IMR-90 (cell line): ENCODE data around the gene TAF10. TPM values are rescaled to one million over a fixed set of nuclear protein-coding genes. Genes with fewer than 3 reads are reported as not detected.

Experiments
- ATAC-seq: fragments of 200-7000 bp; cut with Tn5 transposase; 2 replicates; pipeline ENCODE4 v1.9.1; 2020; ENCODE audit warnings: low read depth, mild to moderate bottlenecking, moderate library complexity
- BruUV-seq: library from RNA; stranded (reverse); fragments of 400-500 nt; replicated peaks from 2 replicates; lab custom pipeline; 2021; lab: Mats Ljungman, UMichigan
- CTCF ChIA-PET: fragments of 300-600 bp; formaldehyde crosslinking; extraction: SDS; loops from one replicate; lab custom pipeline; 2021; ENCODE audit warnings: antibody characterized with exemption; lab: Yijun Ruan, JAX
- POLR2A ChIA-PET: fragments of 300-600 bp; sonication (Branson Sonifier 250); formaldehyde crosslinking; loops from one replicate; lab custom pipeline; 2022; ENCODE audit warnings: antibody characterized with exemption; ENCODE audit not compliant: unreplicated experiment; lab: Charles Lee
- DNase-seq: peaks from one replicate; pipeline ENCODE4 v3.0.0; 2013
- H2AFZ ChIP-seq: replicated peaks from 2 replicates; pipeline ENCODE3; 2013; ENCODE audit warnings: low read length, mild to moderate bottlenecking; ENCODE audit not compliant: poor library complexity
- H2AK5ac ChIP-seq: 2 replicates; pipeline ENCODE4 v1.6.1; 2013; ENCODE audit warnings: low read depth, low read length, inconsistent platforms
- H2AK9ac ChIP-seq: replicated peaks from 2 replicates; pipeline ENCODE3; 2013; ENCODE audit warnings: mild to moderate bottlenecking, low read depth, low read length, moderate library complexity; ENCODE audit not compliant: poor library complexity
- H2BK120ac ChIP-seq: 2 replicates; pipeline ENCODE4 v1.6.1; 2013; ENCODE audit warnings: low read depth, low read length, inconsistent platforms
- H2BK15ac ChIP-seq: 3 replicates; pipeline ENCODE4 v1.6.1; 2013; ENCODE audit warnings: low read depth, low read length, inconsistent platforms
- H2BK20ac ChIP-seq: 2 replicates; pipeline ENCODE4 v1.6.1; 2013; ENCODE audit warnings: low read depth, mild to moderate bottlenecking, inconsistent platforms, low read length, moderate library complexity
- H2BK5ac ChIP-seq: 2 replicates; pipeline ENCODE4 v1.6.1; 2013; ENCODE audit warnings: mild to moderate bottlenecking, low read depth, low read length, inconsistent platforms; ENCODE audit not compliant: poor library complexity, severe bottlenecking
- H3K14ac ChIP-seq: replicated peaks from 2 replicates; pipeline ENCODE4 v1.6.1; 2013; ENCODE audit warnings: low read depth, low read length, inconsistent platforms
- H3K18ac ChIP-seq: 2 replicates; pipeline ENCODE4 v1.6.1; 2013; ENCODE audit warnings: low read depth, low read length, control low read depth
- H3K23ac ChIP-seq: 2 replicates; pipeline ENCODE4 v1.6.1; 2013; ENCODE audit warnings: low read depth, low read length, inconsistent platforms
- H3K27ac ChIP-seq: 2 replicates; pipeline ENCODE4 v1.5.1; 2013; ENCODE audit warnings: mild to moderate bottlenecking, control low read depth, low read length; ENCODE audit not compliant: insufficient read depth
- H3K27me3 ChIP-seq: 2 replicates; pipeline ENCODE4 v1.6.1; 2013; ENCODE audit warnings: low read length; ENCODE audit not compliant: control insufficient read depth, insufficient read depth
- H3K36me3 ChIP-seq: 2 replicates; pipeline ENCODE4 v1.6.1; 2013; ENCODE audit warnings: low read length, mixed read lengths; ENCODE audit not compliant: control insufficient read depth, insufficient read depth
- H3K4ac ChIP-seq: 2 replicates; pipeline ENCODE4 v1.6.1; 2013; ENCODE audit warnings: low read depth, low read length, inconsistent platforms
- H3K4me1 ChIP-seq: 2 replicates; pipeline ENCODE4 v1.6.1; 2013; ENCODE audit warnings: low read length, mixed read lengths; ENCODE audit not compliant: control insufficient read depth, insufficient read depth
- H3K4me2 ChIP-seq: 2 replicates; pipeline ENCODE4 v1.6.1; 2013; ENCODE audit warnings: low read depth, mild to moderate bottlenecking, control low read depth, low read length, moderate library complexity
- H3K4me3 ChIP-seq: 2 replicates; pipeline ENCODE4 v1.5.1; 2013; ENCODE audit warnings: low read depth, mild to moderate bottlenecking, control low read depth, low read length, moderate library complexity; ENCODE audit not compliant: insufficient read depth
- H3K56ac ChIP-seq: 2 replicates; pipeline ENCODE4 v1.6.1; 2013; ENCODE audit warnings: low read length, inconsistent platforms; ENCODE audit not compliant: insufficient read depth; ENCODE audit errors: extremely low read depth
- H3K79me1 ChIP-seq, 2 experiments: 2 replicates each; pipeline ENCODE4 v1.6.1; 2013; ENCODE audit warnings: low read length in 2 of 2, inconsistent platforms in 1 of 2, low read depth in 1 of 2
- H3K9ac ChIP-seq: 2 replicates; pipeline ENCODE4 v1.6.1; 2013; ENCODE audit warnings: low read depth, low read length, control low read depth
- H3K9me1 ChIP-seq: 2 replicates; pipeline ENCODE4 v1.6.1; 2013; ENCODE audit warnings: low read length, inconsistent platforms; ENCODE audit not compliant: insufficient read depth
- H3K9me3 ChIP-seq: 2 replicates; pipeline ENCODE4 v1.6.1; 2013; ENCODE audit warnings: low read length; ENCODE audit not compliant: control insufficient read depth, insufficient read depth
- H4K20me1 ChIP-seq: 2 replicates; pipeline ENCODE4 v1.6.1; 2013; ENCODE audit warnings: low read length, inconsistent platforms; ENCODE audit not compliant: insufficient read depth
- H4K5ac ChIP-seq: 2 replicates; pipeline ENCODE4 v1.6.1; 2013; ENCODE audit warnings: mild to moderate bottlenecking, low read depth, low read length, control low read depth
- H4K8ac ChIP-seq, 2 experiments: 2 replicates each; pipeline ENCODE4 v1.6.1; 2013; ENCODE audit warnings: low read depth in 2 of 2, low read length in 2 of 2, control low read depth in 1 of 2, inconsistent platforms in 1 of 2
- H4K91ac ChIP-seq: 2 replicates; pipeline ENCODE4 v1.6.1; 2013; ENCODE audit warnings: low read depth, low read length, inconsistent platforms; ENCODE audit not compliant: insufficient read depth
- CEBPB ChIP-seq: IDR thresholded peaks from 2 replicates; pipeline ENCODE4 v1.6.1; 2012; ENCODE audit warnings: low read depth, low read length, improper control_type of control experiment
- FOS ChIP-seq: fragments of 150-350 bp; IDR thresholded peaks from 2 replicates; pipeline ENCODE4 v1.6.1; 2016; ENCODE audit warnings: low read depth, low read length
- MAZ ChIP-seq: IDR thresholded peaks from 2 replicates; pipeline ENCODE4 v1.6.1; 2012; ENCODE audit warnings: low read depth, mild to moderate bottlenecking, low read length, improper control_type of control experiment, moderate library complexity, borderline replicate concordance
- NFE2L2 ChIP-seq: fragments of 150-350 bp; IDR thresholded peaks from 2 replicates; pipeline ENCODE4 v1.6.1; 2016; ENCODE audit warnings: low read depth, mild to moderate bottlenecking, low read length
- POLR2A ChIP-seq: IDR thresholded peaks from 2 replicates; pipeline ENCODE4 v1.6.1; 2012; ENCODE audit warnings: mild to moderate bottlenecking, low read depth, low read length
- RAD21 ChIP-seq: IDR thresholded peaks from 2 replicates; pipeline ENCODE4 v1.6.1; 2012; ENCODE audit warnings: low read length, improper control_type of control experiment
- RFX5 ChIP-seq: IDR thresholded peaks from 2 replicates; pipeline ENCODE4 v1.8.0; 2012; ENCODE audit warnings: low read depth, mild to moderate bottlenecking, low read length, moderate library complexity
- SMC3 ChIP-seq: fragments of 150-350 bp; IDR thresholded peaks from 2 replicates; pipeline ENCODE4 v1.6.1; 2016; ENCODE audit warnings: low read depth, mild to moderate bottlenecking, antibody characterized with exemption, low read length, moderate library complexity
- WGBS, 2 experiments: methylation state at CpG; one replicate each; pipeline versions ENCODE4 v1.1.5 to v1.1.7; 2013; ENCODE audit warnings: missing lambda C conversion rate in 2 of 2; ENCODE audit not compliant: insufficient read length in 1 of 2; ENCODE audit errors: extremely low coverage in 2 of 2; 5-methylcytosine and 5-hydroxymethylcytosine counted together
- dilution Hi-C: fragments of 300-500 bp; cut with HindIII; formaldehyde crosslinking; loops from one replicate; pipeline ENCODE4 v1.14.3; 2018; ENCODE audit warnings: low sequenced_read_pairs; ENCODE audit not compliant: unreplicated experiment
- in situ Hi-C: fragments of 300-500 bp; cut with MboI; formaldehyde crosslinking; loops from 3 replicates; pipeline ENCODE4 v1.14.3; 2019; ENCODE audit warnings: low sequenced_read_pairs, inconsistent platforms, mixed read lengths
- intact Hi-C: fragments of 100-400 bp; cut with micrococcal nuclease; formaldehyde crosslinking; loops from 2 replicates; pipeline ENCODE4 v1.10.0; 2022
- polyA plus RNA-seq, 3 experiments: library from polyadenylated mRNA; depleted of rRNA; stranded (reverse); fragments of >200 nt; gene quantifications; 2 replicates each; pipeline ENCODE4 v1.2.3, GENCODE V29; 2012; ENCODE audit warnings: low replicate concordance in 1 of 3
- total RNA-seq: library from RNA; depleted of rRNA; stranded (reverse); fragments of >200 nt; gene quantifications from 2 replicates; pipeline ENCODE4 v1.2.3, GENCODE V29; 2012
- TF ChIP-seq, protein P1 (sequence below): conservative IDR thresholded peaks from 2 replicates; pipeline ENCODE4 v1.5.1; 2012; ENCODE audit warnings: mild to moderate bottlenecking, low read depth, low read length, improper control_type of control experiment

The TAF10 gene
- total and polyA plus RNA-seq, 2 of the 4 experiments (the other 2 are of a cell fraction): 18.6 to 132 TPM

DNA sequence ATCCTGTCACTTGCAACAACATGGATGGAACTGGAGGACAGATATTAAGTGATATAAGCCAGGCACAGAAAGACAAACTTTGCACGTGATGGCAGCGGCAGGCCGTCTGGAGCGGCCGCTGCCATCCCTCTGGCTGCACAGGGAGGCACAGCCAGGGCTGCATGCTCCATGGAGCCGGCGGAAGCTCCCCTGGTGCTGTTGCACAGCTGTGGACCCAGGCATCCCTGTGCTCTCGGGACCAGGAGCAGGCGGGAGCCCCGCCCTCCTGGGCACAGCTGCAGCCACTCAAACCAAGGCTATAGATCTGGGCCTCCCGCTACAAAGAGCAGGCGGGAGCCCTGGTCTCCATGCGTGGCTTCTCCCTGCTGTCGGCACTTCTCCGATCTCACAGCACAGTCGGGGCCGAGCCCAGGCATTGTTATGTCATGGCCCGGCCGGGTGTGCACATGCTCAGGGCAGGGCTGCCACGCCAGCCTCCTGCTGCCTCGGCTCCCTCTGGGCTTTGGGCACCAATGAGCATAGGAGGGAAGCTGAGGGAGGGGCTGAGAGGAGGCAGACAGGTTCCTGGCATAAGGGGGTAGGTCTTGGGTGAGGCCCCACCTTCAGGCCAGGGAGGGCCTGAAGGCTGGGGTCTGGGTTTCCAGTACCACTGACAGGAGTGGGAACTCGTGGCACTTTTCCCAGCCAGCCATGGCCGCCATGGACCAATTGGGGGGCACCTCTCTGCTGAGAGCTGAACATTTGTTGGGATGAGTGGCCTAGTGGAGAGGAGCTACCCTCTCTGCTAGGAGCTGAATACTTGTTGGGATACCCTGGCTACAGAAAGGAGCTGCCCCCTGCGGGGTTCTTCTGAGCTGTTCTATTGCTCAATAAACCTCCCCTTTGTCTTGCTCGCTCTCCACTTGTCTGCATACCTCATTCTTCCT lies 25.3 kb downstream of the TAF10 start:
- ATAC-seq (no peak), DNase-seq (no peak)
- no peaks in the 10 kb centered on the region for H3K9me1 ChIP-seq
- H4K8ac ChIP-seq: no peak overlapping the region
- no peak overlapping the region for H3K23ac ChIP-seq
- H3K4me2 ChIP-seq: no peak overlapping the region
- in situ Hi-C loops: no loop called here
- no peak overlapping the region for H3K9ac ChIP-seq
- CTCF ChIA-PET: no interaction called here
- no peak overlapping the region for H2BK120ac ChIP-seq
- 87% methylated on average over 8 of the region's 25 CpGs; no CpG with 5 or more reads in 1 of the 2 experiments for WGBS, 2 experiments
- H4K91ac ChIP-seq: no peak overlapping the region
- H3K4me1 ChIP-seq: no peaks in the 10 kb centered on the region
- no peaks in the 10 kb centered on the region for H3K27me3 ChIP-seq
- H2AFZ ChIP-seq: no peak overlapping the region
- H3K56ac ChIP-seq: no peak overlapping the region
- H2BK5ac ChIP-seq: no peak overlapping the region
- intact Hi-C loops: no loop called here
- no TSS peak for BruUV-seq
- no peak overlapping the region for H3K4me3 ChIP-seq
- dilution Hi-C loops: no loop called here
- no peak overlapping the region for H3K27ac ChIP-seq
- no peak overlapping the region for H2AK9ac ChIP-seq
- H2BK20ac ChIP-seq: no peak overlapping the region
- no peaks in the 10 kb centered on the region for H3K79me1 ChIP-seq
- no peak for TF ChIP-seq CEBPB
- TF ChIP-seq MAZ: no peak
- no peak for TF ChIP-seq POLR2A
- no peak for TF ChIP-seq NFE2L2
- TF ChIP-seq, protein P1, sequence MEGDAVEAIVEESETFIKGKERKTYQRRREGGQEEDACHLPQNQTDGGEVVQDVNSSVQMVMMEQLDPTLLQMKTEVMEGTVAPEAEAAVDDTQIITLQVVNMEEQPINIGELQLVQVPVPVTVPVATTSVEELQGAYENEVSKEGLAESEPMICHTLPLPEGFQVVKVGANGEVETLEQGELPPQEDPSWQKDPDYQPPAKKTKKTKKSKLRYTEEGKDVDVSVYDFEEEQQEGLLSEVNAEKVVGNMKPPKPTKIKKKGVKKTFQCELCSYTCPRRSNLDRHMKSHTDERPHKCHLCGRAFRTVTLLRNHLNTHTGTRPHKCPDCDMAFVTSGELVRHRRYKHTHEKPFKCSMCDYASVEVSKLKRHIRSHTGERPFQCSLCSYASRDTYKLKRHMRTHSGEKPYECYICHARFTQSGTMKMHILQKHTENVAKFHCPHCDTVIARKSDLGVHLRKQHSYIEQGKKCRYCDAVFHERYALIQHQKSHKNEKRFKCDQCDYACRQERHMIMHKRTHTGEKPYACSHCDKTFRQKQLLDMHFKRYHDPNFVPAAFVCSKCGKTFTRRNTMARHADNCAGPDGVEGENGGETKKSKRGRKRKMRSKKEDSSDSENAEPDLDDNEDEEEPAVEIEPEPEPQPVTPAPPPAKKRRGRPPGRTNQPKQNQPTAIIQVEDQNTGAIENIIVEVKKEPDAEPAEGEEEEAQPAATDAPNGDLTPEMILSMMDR: no peak
- no peak for TF ChIP-seq SMC3
- no peak for TF ChIP-seq RAD21
- no peak for TF ChIP-seq FOS
- no peak for TF ChIP-seq RFX5
- POLR2A ChIA-PET: no interaction called here
- 0 out of 2 replicates have a peak, but pooled peaks cover 1% of the 10 kb centered on the region for H3K36me3 ChIP-seq
- H2AK5ac ChIP-seq: no peak overlapping the region
- peaks cover 2% of the 10 kb centered on the region; the same call in 1 of the 2 replicates for H3K9me3 ChIP-seq
- no peak overlapping the region for H3K18ac ChIP-seq
- no peak overlapping the region for H4K5ac ChIP-seq
- no peak overlapping the region for H3K14ac ChIP-seq
- no peaks in the 10 kb centered on the region; the same call in 1 of the 2 replicates for H4K20me1 ChIP-seq
- no peak overlapping the region for H3K4ac ChIP-seq
- no peak overlapping the region for H2BK15ac ChIP-seq
